A172 (cell line): ENCODE results near the gene TTLL11. TPM values are rescaled to one million over a fixed set of nuclear protein-coding genes. Genes with fewer than 3 reads are reported as not detected.
"Not testable (repeated sequence)": the region's sequence is repeated elsewhere in the genome, so short reads cannot be mapped to it uniquely, and the experiment has no call there.

Experiments
- DNase-seq: peaks from one replicate; pipeline ENCODE4 v3.0.0-alpha.2; 2015; ENCODE audit warnings: low spot score
- total RNA-seq: library from RNA; depleted of rRNA; stranded (reverse); fragments of >200 nt; shearing (Covaris generic); gene quantifications from 2 replicates; pipeline ENCODE4 v1.2.3, GENCODE V29; 2014

The TTLL11 gene
- total RNA-seq, 1 experiment from 2014 or later = 3.6 TPM

DNA sequence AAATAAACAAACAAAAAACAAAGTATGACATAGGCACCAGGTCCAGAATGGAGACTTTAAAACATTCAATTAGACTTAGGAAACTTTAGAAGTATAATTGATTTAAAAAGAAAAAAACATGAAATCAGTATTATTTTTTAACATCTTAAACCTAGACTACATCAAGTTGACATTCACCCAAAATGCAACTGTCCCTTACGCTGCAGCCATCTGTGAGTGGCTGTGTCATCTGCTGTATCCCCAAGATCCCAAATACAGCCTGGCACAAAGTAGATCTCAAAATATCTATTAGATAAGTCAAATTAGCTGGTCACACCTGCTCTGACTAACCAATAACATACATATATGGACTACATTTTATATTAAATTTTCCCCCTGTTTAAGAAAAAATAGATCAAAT lies 7.8 kb downstream of the TTLL11 start:
- no peak for DNase-seq

DNA sequence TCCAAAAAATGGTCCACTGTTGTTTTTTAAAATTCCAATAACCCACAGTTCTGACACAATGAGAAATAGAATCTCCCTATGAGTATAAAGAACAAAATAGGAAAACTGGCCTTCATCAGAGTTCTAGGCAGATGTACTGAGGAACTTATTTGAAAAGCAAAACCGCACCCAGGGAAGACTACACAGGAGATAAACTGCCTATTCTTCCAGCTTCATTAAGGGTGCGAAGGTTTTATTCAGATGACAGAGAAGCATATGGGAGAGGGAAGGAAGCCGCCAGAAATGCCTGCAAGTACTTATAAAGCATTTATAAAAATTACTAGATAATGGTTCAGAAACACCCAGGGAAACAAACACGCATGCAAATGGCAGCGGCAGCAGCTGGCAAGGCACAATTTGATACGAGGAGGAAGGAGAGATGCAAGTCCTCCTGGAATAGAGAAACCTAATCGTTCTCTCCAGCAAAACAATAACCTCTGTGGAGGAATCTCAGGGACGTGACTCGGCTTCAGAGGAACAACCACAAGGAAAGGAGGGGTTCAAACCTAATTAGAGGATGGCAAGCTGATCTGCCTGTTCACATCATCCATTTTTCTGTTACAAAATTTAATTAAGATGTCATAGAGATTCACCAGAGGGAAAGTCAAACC lies 9.0 kb downstream of the TTLL11 start:
- DNase-seq = no peak

DNA sequence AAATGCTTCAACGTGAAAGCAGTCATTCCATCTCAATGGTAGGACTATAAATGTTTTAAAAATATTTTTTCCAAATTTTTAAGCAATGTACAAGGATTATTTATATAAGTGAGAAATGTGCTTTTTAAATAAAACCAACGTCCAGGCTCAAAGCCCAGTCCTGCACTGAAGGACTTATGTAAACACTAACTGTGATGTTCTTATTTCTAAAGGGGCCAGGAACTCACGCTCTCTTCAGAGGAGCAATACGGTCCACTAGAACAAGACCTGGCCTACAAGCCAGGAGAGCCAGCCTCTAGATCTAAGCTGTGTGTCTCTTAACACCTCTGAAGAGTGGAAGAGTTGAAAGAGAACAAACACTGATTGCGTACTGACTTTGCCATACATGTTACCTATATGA lies 12.1 kb downstream of the TTLL11 start:
- DNase-seq = no peak

DNA sequence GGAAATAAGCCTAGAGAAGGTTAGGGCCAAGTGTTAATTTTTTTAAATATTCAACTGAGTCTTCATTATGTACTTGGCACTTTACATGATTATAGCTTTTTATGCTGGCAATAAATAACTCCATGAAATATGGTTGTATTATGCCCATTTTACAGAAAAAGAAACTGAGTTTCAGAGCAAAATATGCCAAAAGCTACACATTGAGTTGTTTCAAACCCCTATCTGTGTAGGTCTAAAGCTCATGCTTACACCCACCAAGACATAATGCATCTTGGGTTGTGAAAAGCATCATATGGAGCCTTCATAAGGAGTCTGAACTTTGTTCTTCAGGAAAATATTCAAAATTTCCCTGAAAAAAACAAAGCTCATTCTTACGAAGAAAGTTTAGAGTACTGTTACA lies 14.6 kb downstream of the TTLL11 start:
- no peak for DNase-seq

DNA sequence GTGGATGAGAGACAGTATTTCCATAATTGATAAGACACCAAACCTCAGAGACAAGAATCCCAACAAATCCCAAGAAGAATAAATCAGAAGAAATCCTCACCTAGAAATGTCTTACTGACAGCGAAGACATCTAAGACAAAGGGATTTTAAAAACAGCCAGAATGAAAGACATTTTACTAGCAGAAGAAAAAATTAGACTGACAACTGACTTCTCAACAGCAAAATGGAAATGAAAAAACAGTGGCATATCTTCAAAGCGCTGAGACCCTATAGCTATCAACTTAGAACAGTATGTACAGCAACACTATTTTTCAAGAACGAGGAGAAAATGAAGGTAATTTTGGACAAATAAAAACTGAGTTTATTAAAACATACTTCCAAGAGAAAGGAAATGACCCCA lies 16.3 kb downstream of the TTLL11 start:
- no peak for DNase-seq

DNA sequence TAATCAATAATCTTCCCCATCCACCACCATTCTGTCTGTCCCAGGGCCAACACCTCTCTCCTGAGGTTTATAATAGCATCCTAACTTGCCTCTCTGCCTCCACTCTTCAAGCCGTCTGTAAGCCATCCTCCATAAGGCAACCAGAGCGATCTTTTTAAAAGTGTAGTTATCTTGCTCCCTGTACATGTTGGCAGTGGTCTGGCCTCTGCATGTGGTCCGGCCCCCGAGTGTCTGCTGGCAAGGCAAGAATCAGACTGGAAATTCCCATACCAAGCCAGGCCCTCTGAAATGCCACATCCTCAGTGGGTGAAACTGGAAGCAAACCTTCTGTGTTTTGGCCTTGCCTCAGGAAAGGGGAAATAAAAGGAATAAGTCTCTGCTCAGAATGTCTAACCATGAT lies 17.0 kb downstream of the TTLL11 start:
- no peak for DNase-seq

DNA sequence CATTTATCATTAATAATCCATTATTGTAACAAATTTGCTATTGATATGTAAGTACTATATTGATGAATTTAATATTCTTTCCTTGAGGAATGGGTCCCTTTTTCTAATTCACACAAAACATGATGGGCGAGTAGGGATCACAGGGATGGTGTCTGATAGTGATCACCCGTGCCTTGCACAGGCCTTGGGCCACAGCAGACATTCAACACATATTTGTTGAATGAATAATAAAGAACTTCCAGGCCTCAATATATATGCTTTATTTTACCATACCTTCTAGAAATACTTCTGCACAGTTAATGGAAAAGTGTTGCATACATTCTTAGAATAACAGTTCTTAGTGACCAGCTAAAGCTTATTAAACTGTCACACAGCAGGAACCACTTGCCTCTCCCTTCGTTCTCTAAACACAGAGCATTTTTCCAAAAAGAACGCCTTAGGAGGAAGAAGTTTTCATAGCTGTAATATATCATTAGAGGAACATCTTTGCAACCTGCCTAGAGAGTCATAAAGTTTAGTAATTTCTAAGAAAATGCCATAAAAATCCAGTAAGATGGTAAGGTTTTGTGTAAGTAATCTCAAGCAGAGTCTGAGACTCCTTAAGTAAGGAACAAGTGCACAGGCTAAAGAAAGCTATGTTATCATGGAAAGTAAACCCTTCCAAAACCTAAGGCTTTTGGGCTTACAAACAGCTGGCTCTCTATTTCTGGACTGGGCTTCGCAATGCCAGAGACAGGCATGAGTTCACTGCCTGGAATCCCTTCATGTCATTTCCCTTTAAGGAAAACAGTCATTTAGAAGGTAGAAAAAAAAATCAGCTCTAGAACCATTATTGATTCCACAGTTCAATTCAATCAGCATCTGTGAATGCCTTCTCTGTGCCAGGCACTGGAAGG lies 17.7 kb downstream of the TTLL11 start:
- no peak for DNase-seq

DNA sequence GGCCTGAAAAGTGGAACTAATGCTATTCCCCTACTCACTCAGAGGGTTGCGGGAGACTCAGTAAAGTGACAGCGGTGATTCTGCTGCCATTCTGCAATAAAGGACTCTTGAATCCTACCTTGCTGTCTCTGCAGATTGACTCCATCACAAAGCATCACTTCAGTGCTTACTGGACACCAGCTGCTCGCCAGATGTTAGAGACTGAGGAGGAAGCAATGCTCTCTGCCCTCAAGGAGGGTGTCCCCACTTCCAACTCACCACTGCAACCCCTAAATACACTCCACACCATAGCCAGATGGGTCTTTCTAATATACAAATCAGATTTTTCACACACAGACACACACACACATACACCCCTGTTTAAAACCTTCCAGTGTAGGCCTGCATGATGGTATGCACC lies 21.4 kb downstream of the TTLL11 start:
- no peak for DNase-seq

DNA sequence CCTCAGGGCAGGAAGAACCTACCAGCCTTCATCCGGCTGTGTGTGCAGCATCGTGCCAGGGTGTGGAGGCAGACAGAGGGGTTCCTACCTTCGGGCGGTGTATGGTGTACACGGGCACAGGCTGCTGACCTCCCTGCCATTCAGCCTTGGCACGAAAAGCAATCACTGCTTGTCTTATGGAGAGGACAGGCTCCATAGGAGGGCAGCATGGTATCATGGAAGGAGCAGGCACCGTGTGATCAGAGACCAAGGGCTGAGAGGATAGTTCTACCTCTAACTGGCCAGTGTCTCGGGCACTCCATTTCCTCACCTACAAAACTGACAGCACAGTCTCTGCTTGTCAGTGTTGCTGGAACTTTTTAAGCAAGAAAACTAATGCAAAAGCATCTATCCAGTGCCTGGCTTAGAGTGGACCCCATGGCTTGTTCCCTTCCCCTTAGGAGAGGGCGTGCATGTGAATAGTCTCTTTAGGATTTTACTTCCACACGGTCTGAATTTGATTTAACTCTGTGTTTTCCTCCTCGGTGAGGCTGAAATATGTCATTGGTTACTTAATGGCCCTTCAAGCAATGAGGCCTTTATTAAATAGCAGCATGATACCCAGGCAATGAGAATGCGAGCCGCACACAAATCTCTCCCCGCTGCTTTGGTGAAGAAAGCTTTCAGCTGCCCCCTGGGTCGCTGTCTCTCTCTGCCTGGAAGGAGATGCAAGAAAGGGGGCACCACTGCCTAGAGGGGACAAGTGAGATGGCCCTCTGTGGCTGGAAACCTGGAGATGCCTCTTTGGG lies 22.2 kb downstream of the TTLL11 start:
- DNase-seq = no peak

DNA sequence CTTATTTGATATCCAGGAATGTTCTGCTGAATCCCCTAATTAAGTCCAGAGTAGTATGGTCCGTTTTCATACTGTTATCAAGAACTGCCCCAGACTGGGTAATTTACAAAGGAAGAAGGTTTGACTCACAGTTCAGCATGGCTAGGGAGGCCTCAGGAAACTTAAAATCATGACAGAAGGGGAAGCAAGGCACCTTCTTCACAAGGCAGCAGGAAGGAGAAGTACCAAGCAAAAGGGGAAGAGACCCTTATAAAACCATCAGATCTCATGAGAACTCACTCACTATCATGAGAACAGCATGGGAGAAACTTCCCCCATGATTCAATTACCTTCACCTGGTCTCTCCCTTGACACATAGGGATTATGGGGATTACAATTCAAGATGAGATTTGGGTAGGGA lies 26.4 kb downstream of the TTLL11 start:
- not testable (repeated sequence) for DNase-seq

DNA sequence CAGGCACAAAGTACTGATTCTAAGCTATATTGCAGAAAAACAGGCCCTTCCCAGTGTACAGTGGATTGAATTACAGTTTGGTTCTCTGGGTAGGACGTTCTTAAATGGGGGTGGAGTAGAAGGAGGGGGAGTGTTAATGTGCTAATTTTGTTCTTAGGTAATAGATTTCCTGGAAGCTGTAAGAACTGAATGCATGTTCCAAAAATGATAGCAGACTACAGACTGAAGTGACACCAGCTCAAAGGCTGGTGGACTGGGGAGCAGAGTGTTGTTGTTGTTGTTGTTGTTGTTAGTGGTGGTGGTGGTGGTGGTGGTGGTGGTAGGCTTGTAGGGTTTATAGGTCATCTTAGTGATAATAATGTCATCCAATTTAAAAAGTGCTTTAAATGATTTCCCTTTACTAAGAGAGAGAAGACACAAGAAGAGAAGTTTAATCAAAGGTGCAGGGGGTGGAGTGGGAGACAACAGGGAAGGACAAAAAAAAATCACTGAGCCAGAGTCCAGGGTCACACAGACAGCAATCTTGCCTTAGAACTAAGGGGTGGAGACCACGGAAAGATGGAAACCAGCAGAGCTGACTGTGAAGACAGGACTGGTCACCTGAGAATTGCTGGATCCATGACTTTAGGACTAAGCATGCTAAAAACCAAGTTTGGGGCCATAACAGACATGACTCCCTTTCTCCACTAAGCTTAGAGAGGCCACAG lies 27.0 kb downstream of the TTLL11 start:
- no peak for DNase-seq

DNA sequence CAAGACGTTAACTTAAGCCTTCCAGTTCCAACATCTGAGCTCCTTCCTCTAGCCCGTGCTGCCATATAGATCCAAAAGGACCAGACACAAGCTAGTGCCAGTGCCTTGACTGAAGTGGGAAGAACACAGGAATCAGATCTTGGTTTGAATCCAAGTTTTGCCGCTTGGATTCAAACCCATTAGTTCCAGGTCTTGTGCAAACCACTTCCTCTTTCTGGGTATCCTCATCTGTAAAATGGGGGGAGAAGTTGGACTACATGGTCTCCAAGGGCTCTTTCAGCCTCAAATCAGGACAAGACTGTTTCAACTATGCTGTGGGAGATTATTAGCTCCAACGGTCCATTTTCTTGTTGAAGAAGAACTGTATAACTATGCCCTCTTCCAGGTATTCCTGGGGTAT lies 32.6 kb downstream of the TTLL11 start:
- DNase-seq = no peak

DNA sequence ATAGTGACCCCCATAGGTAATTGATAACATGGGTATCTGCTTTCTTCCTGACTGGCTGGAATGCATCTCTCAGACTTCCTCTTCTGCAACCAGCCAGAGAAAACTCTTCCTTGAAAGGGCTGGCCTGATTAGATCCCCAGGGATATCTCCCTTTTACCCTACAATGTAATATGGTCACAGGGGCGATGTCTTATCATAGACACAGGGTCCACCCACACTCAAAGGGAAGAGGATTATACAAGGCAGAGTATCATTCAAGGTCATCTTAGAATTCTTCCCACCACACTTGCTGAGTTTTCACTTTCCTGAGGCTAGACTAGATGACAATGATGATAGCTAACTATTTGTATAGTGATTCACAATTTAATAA lies 33.2 kb downstream of the TTLL11 start:
- no peak for DNase-seq

DNA sequence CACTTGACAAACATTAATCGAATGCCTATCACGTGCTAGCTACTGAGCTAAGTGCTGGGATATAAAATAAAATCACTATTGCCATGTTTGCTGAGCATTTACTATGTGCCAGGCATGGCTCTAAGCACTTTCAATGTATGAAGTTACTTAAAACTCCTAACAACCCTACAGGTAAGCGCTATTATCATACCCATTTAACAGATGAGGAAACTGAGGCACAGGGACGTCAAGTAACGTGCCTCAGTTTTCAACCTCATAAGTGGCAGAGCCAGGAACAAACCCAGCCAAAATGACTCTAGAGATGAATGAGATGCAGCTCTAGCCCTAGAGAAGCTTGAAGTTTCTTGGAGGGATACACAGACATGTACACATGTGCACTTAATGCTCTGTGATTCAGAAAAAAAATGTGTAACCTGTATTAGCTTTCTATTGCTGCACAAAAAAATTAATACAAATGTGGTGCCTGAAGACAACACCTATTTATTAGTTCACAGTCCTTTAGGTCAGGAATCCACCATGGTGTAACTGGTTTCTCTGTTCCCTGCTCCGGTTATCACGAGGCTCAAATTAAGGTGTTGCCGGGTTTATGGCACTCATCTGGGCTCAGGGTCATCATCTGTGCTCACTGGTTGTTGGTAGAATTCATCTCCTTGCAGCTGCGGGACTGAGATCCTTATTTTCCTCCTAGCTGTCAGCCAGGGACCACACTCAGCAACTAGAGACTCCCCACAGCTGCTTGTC lies 33.7 kb downstream of the TTLL11 start:
- no peak for DNase-seq

DNA sequence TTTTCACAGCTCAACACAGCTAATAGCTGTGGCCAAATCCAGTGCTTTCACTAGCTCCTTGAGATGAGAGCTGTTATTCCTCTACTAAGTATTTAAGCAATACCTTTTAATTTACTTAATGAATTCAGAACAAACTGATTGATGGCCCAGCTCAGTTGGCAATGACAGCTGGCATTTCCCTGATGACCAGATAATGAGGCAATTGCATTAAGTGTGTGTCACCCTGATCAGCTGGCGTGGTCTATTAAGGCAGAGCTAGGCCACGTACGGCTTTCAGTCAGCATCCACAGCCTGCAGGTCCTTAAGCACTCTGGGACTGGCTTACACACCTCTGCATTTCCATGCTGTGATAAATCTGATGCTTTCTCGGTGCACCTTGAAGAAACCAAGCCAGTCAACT lies 34.4 kb downstream of the TTLL11 start:
- no peak for DNase-seq

DNA sequence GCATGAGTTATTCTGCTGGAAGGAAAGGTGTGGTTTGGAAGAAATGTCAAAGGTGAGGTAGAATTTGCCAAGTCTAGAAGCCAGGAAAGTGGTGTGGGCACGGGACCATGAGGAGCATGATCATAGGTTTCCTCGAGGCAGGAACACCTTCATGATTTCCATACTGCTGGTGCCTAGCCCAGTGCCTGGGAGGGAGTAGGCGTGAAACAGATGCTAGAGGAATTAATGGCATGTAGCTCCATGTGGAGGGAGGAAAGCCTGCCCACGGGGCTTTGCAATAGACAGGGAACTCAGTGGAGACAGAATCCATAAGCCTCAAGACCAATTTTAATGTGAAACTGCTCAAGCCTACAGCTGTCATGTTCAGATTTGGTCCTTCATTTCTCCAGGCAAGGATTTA lies 35.1 kb downstream of the TTLL11 start:
- DNase-seq = no peak

DNA sequence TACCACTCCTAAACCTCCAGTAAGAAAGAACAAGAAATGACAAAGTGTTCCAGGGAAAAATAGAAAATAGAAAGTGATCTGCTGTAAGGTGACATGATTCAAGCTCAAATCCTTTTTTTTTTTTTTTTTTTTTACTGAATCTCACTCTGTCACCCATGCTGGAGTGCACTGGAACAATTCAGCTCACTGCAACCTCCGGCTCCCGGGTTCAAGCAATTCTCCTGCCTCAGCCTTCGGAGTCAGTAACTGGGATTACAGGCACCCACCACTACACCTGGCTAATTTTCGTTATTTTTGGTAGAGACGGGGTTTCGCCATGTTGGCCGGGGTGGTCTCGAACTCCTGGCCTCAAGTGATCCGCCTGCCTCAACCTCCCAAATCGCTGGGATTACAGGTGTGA lies 35.9 kb downstream of the TTLL11 start:
- DNase-seq = no peak

DNA sequence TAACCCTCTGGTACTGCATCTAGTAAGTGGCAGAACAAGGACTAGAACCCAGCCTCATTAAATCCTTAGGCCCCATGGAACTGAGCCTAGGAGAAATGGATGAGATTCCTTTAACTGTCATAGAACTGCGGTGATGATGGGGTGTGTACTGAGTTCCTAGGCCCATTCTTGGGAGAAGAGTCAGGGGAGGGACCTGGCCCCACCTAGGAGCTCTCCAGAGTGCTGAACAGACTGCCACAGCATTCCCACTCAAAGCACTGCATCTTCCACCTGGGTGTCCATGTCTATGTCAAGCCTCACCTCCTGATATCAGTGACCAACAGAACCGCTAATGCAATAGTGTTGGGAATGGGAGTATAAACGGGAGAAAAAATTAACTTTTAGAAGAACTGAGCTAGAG lies 36.6 kb downstream of the TTLL11 start:
- peak; percentile 50 for DNase-seq

DNA sequence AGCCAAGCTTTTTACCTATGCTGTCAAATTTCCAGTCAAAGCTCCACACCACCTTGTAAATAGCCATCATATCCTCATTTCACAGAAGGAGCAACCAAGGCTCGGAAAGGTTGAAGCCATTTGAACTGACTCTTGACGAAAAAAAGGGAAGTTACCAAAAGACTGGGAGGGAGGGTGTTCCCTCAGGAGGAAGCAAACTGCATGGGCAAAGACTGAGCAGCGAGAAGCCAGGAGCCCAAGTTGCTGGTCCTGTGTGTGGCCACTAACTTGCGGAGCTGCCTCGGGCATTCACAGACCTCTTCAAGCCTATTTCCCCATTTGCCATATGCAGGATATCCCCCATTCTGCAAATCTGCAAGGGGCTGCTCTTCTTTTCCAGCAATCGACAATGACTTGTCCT lies 37.4 kb downstream of the TTLL11 start:
- no peak for DNase-seq

DNA sequence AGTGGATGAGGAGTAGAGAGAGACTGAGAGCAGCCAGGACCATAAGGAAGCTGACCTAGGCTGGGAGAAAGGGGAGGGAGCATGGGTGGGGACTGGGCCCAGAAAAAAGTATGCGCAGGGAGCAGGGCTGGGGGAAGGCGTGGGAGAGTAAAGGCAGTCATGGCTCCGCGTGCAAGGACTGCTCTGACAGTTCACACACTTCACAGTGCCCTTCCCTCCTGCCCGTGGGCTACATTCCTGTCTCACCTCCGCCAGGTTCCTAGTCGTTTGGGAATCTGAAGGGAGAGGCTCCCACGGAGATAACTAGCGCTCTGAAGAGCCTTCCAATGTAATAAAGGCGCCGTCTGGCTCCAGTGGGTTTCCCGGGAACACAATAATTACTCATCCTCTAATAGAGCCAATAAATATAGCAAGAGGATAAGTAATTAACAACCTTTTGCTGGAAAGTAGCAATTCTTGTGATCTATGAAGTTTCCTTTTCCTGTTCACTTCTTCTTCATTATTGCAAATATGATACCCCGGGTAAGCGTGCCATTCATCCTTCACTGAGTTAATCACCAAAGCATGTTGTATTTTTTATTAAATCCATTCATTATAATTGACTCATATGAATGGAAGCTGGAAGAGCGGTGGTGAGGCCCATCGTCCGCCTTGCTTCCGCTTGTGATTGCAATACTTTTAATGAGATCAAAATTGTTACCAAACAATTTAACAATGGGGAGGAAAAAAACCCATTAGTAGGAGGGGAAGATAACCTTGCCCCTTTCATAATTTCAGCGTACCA lies 39.3 kb downstream of the TTLL11 start:
- DNase-seq = no peak

DNA sequence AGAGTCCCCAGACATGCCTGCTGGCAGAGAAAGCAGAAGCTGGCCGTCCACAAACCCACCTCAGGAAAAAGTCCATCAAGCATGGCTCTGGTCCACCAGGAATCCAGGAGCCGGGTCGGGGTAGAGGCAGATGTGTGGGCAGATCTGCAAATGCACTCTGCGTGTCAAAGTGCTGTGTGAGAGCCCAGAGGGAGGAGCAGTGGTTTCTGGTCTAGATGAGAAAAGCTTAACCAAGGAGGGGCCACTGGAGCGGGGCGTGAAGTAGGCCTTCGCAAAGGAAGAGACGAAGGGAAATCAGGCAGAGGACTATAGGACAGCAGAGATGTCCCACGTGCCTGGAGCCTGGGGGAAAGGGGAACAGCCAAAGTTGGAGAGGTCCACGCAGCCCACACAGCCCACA lies 40.0 kb downstream of the TTLL11 start:
- DNase-seq = no peak
